IPS-11a (cell line): ENCODE data around the gene WDFY2.

ENCODE experiments used
- H3K4me3 ChIP-seq: one replicate; pipeline ENCODE4 v1.5.1; 2013; ENCODE audit warnings: low read depth, low read length, control low read depth

WDFY2 gene

GRCh38 chr13:51811920-51812451 is 227.7 kb downstream of the WDFY2 start:
- no peak overlapping the region for H3K4me3 ChIP-seq

- no peak overlapping the region for H3K4me3 ChIP-seq
Observed at GRCh38 chr13:51814071-51814470, 229.8 kb downstream of the WDFY2 start.

GRCh38 chr13:51814825-51815650 is 230.8 kb downstream of the WDFY2 start:
- H3K4me3 ChIP-seq = no peak overlapping the region

GRCh38 chr13:51815848-51816247 is 231.6 kb downstream of the WDFY2 start:
- H3K4me3 ChIP-seq = no peak overlapping the region

- no peak overlapping the region for H3K4me3 ChIP-seq
Observed at GRCh38 chr13:51816604-51817249, 232.5 kb downstream of the WDFY2 start.
